ENCODE data around the gene FBP2.

GRCh38 chr9:94624629-94625028 lies 31.0 kb upstream of the FBP2 start:
- TF ChIP-seq POLR2A (IDR thresholded peaks at IDR 0.05; ENCODE audit: borderline replicate concordance, extremely low read depth, insufficient read depth, insufficient read length), result no peak
- TF ChIP-seq CTCF (IDR thresholded peaks at IDR 0.05 in 2 of 3, conservative IDR thresholded peaks at IDR 0.05 in 1 of 3; ENCODE audit: borderline replicate concordance in 1 of 3, insufficient read depth in 1 of 3, low read depth in 2 of 3, low read length in 2 of 3), result no peak
- TF ChIP-seq POLR2AphosphoS5 (IDR thresholded peaks at IDR 0.05; ENCODE audit: low read depth, low read length), result no peak
- TF ChIP-seq ZNF274 (IDR thresholded peaks at IDR 0.05; ENCODE audit: low read depth, low read length), result no peak
- TF ChIP-seq EZH2 (IDR thresholded peaks at IDR 0.05), result no peak
- TF ChIP-seq SP1 (IDR thresholded peaks at IDR 0.05; ENCODE audit: low read depth), result no peak
- no peak for TF ChIP-seq CEBPB (IDR thresholded peaks at IDR 0.05; ENCODE audit: low read depth)
